Prostate gland (tissue), 2 donors: Measurements from ENCODE around the gene CAMSAP2. TPM values are rescaled to one million over a fixed set of nuclear protein-coding genes. Genes with fewer than 3 reads are reported as not detected.
"Not testable (repeated sequence)": the region's sequence is repeated elsewhere in the genome, so short reads cannot be mapped to it uniquely, and the experiment has no call there.

Source experiments
- DNase-seq: peaks from one replicate; pipeline ENCODE4 v3.0.0-alpha.2; 2019; ENCODE audit warnings: low spot score
- H3K27ac ChIP-seq, 2 donors: fragments of 200-600 bp; sonication (generic); 2 replicates each; pipeline ENCODE4 v1.5.1; 2017 to 2019
- H3K27me3 ChIP-seq: fragments of 200-600 bp; sonication (generic); replicated peaks from 2 replicates; pipeline ENCODE4 v1.5.1; 2019; ENCODE audit not compliant: insufficient read depth
- H3K36me3 ChIP-seq, 2 donors: fragments of 200-600 bp; sonication (generic); 1 replicate in 1 of 2; 2 replicates in 1 of 2; pipeline versions ENCODE4 v1.5.1 to v1.8.1; 2017 to 2019
- H3K4me1 ChIP-seq: fragments of 200-600 bp; sonication (generic); replicated peaks from 2 replicates; pipeline ENCODE4 v1.5.1; 2019
- H3K4me3 ChIP-seq, 2 donors: fragments of 200-600 bp; sonication (generic); 2 replicates each; pipeline ENCODE4 v1.5.1; 2017 to 2019
- H3K9me3 ChIP-seq: fragments of 200-600 bp; sonication (generic); 2 replicates; pipeline ENCODE4 v1.5.1; 2017
- CTCF ChIP-seq, 4 experiments: fragments of 200-600 bp in 2 of 4; fragments of 450-650 bp in 2 of 4; sonication (generic) in 2 of 4; IDR thresholded peaks; 1 replicate in 3 of 4; 2 replicates in 1 of 4; pipeline ENCODE4 v1.5.1; 2016 to 2019; ENCODE audit warnings: antibody characterized with exemption in 4 of 4, mild to moderate bottlenecking in 2 of 4, moderate library complexity in 2 of 4
- POLR2A ChIP-seq: fragments of 450-650 bp; IDR thresholded peaks from one replicate; pipeline ENCODE4 v1.6.1; 2016; ENCODE audit warnings: antibody characterized with exemption, mild to moderate bottlenecking
- POLR2AphosphoS5 ChIP-seq: sonication (generic); formaldehyde crosslinking; IDR thresholded peaks from one replicate; pipeline ENCODE4 v1.6.1; 2017; ENCODE audit warnings: antibody characterized with exemption
- WGBS: methylation state at CpG from one replicate; pipeline ENCODE4 v1.1.5; 2018; 5-methylcytosine and 5-hydroxymethylcytosine counted together
- intact Hi-C: fragments of 100-400 bp; cut with DNase I; formaldehyde crosslinking; loops from one replicate; pipeline ENCODE4 v1.14.2; 2022
- total RNA-seq, 2 donors: library from RNA; depleted of rRNA; stranded (reverse); fragments of >200 nt; gene quantifications; one replicate each; pipeline ENCODE4 v1.1.0, GENCODE V29; 2016

Gene CAMSAP2
- total RNA-seq, 2 donors from 2014 or later, result 15.8 to 22.8 TPM

GRCh38 chr1:200744143-200744542 is 5.5 kb downstream of the CAMSAP2 start:
- Histone ChIP-seq H3K4me1 (no peaks in the 10 kb centered on the region), H3K4me3 (no peak overlapping the region), H3K27ac (no peak overlapping the region), H3K9me3 (no peaks in the 10 kb centered on the region), H3K36me3 (no peaks in the 10 kb centered on the region), H3K27me3 (no peaks in the 10 kb centered on the region)
- TF ChIP-seq POLR2AphosphoS5, result no peak
- no peak for TF ChIP-seq CTCF (IDR thresholded peaks at IDR 0.05)
- TF ChIP-seq POLR2A, result no peak
- no peak for DNase-seq
- intact Hi-C loops, result no loop called here
- WGBS, result 94% methylated on average over 1 of the region's 1 CpG

GRCh38 chr1:200749090-200749489 is 10.4 kb downstream of the CAMSAP2 start:
- H3K4me3 ChIP-seq, result no peak overlapping the region
- no peak overlapping the region for H3K27ac ChIP-seq
- H3K4me1 ChIP-seq, result no peaks in the 10 kb centered on the region
- no peak for DNase-seq
- intact Hi-C loops, result no loop called here
- H3K27me3 ChIP-seq, result no peaks in the 10 kb centered on the region
- H3K36me3 ChIP-seq, result no peaks in the 10 kb centered on the region
- no peak for TF ChIP-seq POLR2AphosphoS5
- no peaks in the 10 kb centered on the region for H3K9me3 ChIP-seq

GRCh38 chr1:200750749-200751148 is 12.1 kb downstream of the CAMSAP2 start:
- intact Hi-C loops, H3K9me3 ChIP-seq, H3K27ac ChIP-seq, H3K27me3 ChIP-seq, H3K36me3 ChIP-seq, H3K4me3 ChIP-seq, H3K4me1 ChIP-seq, DNase-seq: not testable (repeated sequence)
- WGBS, result 98% methylated on average over 10 of the region's 10 CpGs

GRCh38 chr1:200751717-200752116 is 13.0 kb downstream of the CAMSAP2 start:
- Histone ChIP-seq H3K4me3 (no peak overlapping the region), H3K4me1 (no peaks in the 10 kb centered on the region), H3K27ac (no peak overlapping the region), H3K36me3 (no peaks in the 10 kb centered on the region), H3K9me3 (no peaks in the 10 kb centered on the region), H3K27me3 (no peaks in the 10 kb centered on the region)
- DNase-seq, result no peak
- WGBS, result 96% methylated on average over 2 of the region's 2 CpGs
- TF ChIP-seq POLR2AphosphoS5, result no peak
- no peak for TF ChIP-seq POLR2A
- no peak for TF ChIP-seq CTCF (IDR thresholded peaks at IDR 0.05)
- intact Hi-C loops, result no loop called here

- Histone ChIP-seq H3K27ac (no peak overlapping the region), H3K36me3 (no peaks in the 10 kb centered on the region), H3K4me3 (no peak overlapping the region), H3K4me1 (no peaks in the 10 kb centered on the region), H3K27me3 (no peaks in the 10 kb centered on the region), H3K9me3 (no peaks in the 10 kb centered on the region)
- no peak for TF ChIP-seq POLR2AphosphoS5
- TF ChIP-seq POLR2A, result no peak
- TF ChIP-seq CTCF (IDR thresholded peaks at IDR 0.05), result no peak
- 92% methylated on average over 5 of the region's 5 CpGs for WGBS
- intact Hi-C loops, result no loop called here
- no peak for DNase-seq
Observed at GRCh38 chr1:200753650-200754198, 15.0 kb downstream of the CAMSAP2 start.

- Histone ChIP-seq H3K4me1 (no peaks in the 10 kb centered on the region), H3K9me3 (no peaks in the 10 kb centered on the region), H3K4me3 (no peak overlapping the region), H3K27me3 (no peaks in the 10 kb centered on the region), H3K36me3 (no peaks in the 10 kb centered on the region), H3K27ac (no peak overlapping the region)
- no peak for TF ChIP-seq POLR2A
- TF ChIP-seq POLR2AphosphoS5, result peak; percentile 3
- TF ChIP-seq CTCF (IDR thresholded peaks at IDR 0.05), result no peak
- no peak for DNase-seq
- intact Hi-C loops, result no loop called here
- WGBS, result 75% methylated on average over 3 of the region's 3 CpGs
Observed at GRCh38 chr1:200755456-200755855, 16.8 kb downstream of the CAMSAP2 start.
